ENCODE measurements around the gene FAM107B.
A peak's percentile ranks its signal among the peaks of the same experiment; 100 is the strongest.
"Not testable (repeated sequence)": the region's sequence is repeated elsewhere in the genome, so short reads cannot be mapped to it uniquely, and the experiment has no call there.

Gene FAM107B

DNA sequence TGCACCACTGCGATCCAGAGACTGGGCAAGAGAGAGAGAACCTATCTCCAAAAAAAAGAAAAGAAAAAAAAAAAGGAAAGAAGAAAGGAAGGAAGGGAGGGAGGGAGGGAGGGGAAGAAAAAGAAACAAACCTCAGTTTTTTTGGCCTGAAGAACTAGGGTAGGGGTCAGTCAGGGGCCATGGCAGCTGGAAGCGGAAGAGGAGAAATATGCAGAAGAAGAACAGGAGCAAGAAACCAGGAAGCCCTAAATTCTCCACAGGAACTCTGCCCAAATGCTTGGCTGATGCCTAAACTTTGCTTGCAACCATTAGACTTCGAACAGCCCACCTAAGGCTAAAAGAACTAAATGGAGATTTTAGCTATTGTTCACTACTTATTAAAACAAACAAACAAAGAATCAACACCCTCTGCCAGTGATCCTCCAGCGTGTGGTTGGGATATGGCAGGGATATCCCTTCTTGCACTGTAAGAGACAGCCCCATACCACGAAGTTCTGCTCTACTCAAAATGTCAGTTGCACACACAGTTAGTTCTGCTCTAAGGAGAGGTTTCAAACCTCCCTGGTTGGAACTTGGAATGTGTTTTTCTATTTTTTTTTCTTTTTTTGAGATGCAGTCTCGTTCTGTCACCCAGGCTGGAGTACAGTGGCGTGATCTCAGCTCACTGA lies 139.5 kb downstream of the FAM107B start:
- no peak for DNase-seq (ENCODE audit: low read depth in 1 of 2, low spot score in 1 of 2)

GRCh38 chr10:14634572-14634971 lies 140.1 kb downstream of the FAM107B start:
- not testable (repeated sequence) for DNase-seq (ENCODE audit: low read depth in 1 of 2, low spot score in 1 of 2)

DNA sequence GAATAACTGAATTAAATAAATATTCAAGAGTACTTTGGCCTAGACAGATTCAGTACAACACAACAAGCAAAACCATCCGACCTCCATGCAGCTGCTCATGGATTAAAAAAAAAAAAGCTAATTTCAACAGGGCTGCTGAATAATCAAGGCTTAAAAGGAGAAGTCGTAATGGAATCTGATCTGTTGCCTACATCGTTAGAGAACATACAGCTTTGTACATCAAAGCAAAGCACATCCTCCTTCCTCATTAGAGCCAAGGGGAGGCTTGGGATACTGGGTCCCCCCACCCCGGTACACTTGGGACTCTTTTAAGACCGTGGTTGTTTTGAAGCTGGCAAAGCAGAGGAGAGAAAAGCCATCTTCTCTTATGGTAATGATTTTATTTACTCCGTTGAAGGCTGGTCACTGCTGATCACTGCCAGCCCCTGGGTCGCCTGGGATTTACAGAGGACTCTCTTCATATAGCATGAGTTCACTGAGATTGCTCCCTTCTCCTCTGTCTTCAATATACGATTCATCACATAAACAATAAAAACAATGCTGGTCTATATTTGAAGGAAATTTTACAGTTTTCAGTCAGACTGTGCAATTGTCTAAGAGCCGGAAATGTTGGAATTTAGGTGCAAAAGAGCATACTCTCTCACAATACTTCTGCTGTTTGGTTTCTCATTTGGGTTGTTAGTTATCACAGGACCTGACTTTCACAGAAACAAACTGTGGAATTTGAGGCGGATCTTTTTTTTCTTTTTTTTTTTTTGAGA lies 148.8 kb downstream of the FAM107B start:
- DNase-seq (ENCODE audit: low read depth in 1 of 2, low spot score in 1 of 2), result no peak

DNA sequence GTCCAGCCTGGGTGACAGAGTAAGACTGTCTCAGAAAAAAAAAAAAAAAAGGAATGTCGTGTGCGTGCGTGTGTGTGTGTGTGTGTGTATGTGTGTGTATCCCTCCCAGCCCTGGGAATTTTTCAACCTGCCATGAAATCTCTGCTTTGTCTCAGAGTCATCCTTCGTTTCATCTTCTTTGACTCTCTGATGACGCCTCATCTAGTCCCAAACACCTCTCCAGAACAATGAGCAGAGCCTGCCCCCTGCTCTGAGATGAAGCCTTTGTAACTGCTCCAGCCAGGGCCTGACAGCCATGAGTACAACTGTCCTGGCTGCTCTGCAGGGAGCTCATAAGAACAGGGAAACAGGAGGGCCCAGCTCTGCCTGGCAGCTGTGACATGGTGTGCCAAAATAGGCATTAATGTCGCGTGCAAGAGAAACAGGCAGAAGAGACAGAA lies 149.5 kb downstream of the FAM107B start:
- DNase-seq (ENCODE audit: low read depth in 1 of 2, low spot score in 1 of 2), result no peak

DNA sequence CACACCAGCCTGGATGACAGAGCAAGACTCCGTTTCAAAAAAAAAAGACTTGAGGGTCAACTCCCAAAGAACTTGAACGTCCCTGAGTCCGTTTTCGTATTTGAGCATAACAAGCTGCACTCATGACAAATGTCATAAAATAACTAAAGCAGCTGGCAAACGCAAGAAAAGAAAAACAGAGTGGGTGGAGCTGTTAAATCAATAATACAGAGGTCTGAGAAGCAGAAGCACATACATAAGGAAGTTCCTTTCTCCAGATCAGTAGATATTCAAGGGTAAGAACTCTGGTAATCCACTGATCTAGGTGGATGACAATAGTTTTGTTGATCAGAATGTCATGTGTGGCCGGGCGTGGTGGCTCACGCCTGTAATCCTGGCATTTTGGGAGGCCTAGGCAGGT lies 150.1 kb downstream of the FAM107B start:
- DNase-seq (ENCODE audit: low read depth in 1 of 2, low spot score in 1 of 2), result no peak

DNA sequence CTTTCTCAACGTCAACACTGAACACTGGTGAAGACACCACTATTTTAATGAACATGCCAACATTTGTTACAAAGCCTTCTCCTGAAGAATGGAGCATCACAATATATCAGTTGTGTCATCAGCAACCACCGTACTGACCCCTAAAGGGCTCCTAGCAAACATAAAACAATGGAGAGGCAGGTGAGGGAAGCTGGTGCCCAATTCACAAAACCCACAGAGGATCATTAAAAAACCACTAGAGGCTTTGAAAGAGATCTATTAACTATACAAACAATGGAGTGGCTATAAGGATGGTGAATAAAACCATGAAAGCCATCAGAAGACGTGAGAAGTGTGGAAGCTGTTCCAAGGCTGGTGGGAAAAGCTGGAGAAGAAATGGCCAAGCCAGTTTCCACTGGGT lies 150.8 kb downstream of the FAM107B start:
- DNase-seq (ENCODE audit: low read depth in 1 of 2, low spot score in 1 of 2), result no peak

DNA sequence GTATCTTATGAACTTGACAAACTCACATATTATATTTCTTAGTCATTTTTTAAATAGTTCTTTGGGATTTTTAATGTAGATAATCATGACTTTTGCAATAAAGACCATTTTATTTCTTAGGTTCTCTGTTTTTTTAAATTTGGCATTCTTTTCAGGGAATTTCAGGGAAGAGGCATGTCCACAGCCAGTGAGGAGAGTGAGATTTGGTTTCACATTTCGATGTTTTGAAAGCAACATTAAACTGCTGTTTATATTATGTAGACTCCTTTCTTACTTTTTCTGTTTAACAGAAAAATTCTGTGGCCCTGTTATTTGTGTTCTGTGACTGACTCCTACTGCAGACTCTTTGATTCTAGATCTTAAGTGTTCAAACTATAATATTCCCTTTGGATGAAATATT lies 153.7 kb downstream of the FAM107B start:
- DNase-seq (ENCODE audit: low read depth in 1 of 2, low spot score in 1 of 2), result no peak

DNA sequence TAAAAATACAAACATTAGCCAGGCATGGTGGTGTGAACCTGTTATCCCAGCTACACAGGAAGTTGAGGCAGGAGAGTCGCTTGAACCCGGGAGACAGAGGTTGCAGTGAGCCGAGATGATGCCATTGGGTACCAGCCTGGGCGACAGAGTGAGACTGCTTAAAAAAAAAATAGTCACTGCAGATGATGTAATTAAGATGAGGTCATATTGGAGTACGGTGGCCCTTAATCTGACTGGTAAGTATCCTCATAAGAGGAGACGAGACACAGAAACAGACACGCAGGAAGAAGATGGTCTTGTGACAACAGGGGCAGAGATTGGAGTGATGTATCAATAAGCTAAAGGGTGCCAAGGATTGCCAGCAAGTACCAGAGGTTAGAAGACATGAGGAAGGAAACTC lies 156.0 kb downstream of the FAM107B start:
- DNase-seq (ENCODE audit: low read depth in 1 of 2, low spot score in 1 of 2), result no peak

GRCh38 chr10:14617852-14618251 lies 156.8 kb downstream of the FAM107B start:
- no peak for DNase-seq (ENCODE audit: low read depth in 1 of 2, low spot score in 1 of 2)

GRCh38 chr10:14616955-14617730 lies 157.6 kb downstream of the FAM107B start:
- DNase-seq (ENCODE audit: low read depth in 1 of 2, low spot score in 1 of 2), result no peak

DNA sequence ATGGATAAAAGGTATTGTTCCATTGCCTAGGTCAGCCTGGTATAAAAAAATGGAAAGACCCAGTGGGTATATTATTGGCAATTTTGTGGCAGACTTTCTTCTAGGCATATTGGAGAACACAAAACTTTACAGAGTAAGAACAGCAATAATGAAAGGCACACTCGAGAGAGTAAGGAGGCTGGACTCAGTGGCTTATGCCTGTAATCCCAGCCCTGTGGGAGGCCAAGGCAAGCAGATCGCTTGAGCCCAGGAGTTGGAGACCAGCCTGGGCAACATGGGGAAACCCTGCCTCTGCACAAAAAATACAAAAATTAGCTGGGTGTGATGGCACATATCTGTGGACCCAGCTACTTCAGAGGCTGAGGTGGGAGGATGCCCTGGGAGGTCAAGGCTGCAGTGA lies 158.2 kb downstream of the FAM107B start:
- no peak for DNase-seq (ENCODE audit: low read depth in 1 of 2, low spot score in 1 of 2)

DNA sequence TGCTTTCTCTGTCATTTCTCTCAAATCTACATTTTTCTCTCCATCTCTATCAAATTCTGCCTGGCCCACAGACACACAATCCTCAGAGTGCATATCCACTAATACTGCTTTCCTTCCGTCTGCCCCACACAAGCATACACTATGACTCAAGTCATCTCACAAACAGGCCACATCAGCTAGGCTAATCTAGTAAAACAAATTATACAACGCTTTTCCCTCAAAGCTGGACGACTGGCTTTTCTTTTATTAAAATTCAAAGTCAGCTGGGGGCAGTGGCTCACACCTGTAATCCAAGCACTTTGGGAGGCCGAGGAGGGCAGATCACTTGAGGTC lies 161.1 kb downstream of the FAM107B start:
- no peak for DNase-seq (ENCODE audit: low read depth in 1 of 2, low spot score in 1 of 2)

DNA sequence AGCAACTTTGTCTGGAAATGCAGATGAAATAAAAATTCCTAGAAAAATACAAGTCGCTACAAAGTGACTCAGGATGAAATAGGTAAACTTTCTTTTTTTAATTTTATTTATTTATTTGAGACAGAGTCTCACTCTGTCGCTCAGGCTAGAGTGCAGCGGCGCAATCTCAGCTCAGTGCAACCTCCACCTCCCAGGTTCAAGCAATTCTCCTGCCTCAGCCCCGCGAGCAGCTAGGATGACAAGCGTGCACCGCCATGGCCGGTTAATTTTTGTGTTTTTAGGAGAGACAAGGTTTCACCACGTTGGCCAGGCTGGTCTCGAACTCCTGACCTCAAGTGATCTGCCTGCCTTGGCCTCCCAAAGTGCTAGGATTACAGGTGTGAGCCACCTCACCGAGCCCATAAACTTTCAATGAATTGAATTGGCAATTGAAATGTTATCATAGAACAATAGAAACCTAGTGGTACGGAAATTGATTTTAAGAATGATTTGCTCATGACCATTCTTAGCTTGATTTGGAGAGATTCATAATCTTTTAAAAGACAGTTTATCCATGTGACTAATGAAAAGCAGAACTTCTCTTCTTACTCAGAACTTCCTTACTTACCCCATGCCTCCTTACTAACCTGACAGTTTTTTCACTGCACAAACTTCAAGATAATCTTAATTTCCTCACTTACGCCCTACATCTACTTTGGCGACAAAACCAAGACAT lies 161.7 kb downstream of the FAM107B start:
- DNase-seq (ENCODE audit: low read depth in 1 of 2, low spot score in 1 of 2), result no peak

DNA sequence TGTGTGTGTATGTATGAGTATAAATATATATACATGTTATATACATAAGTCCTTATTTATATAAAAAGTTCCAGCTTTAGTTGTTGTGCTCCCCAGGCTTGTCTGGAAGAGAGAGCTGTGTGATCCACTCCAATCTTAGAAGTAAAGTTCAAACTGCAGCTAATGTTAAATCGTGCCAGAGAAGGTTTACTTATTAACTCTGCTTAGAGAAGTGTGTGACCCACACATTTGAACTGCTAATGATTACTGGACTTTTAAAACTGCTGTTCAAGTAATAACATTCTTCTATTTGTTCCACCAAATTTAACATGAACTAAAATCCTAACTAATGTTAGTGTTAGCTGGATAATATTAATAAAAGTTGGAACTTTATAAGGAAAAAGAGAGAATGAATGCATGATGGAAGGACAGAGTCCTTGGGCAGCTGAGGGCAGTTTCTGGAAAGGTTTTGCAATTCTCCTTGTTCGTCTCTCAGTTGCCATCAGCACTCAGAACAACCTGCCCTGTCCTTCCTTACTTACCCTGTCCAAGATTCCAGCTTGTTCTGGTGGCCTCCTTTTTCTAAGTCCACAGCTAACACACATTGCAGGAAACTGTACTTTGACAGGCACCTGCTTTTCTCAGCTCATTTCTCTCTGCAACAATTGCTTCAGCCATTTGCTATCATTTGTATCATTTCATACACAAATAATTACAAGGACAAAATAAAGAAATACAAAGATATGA lies 162.6 kb downstream of the FAM107B start:
- no peak for DNase-seq (ENCODE audit: low read depth in 1 of 2, low spot score in 1 of 2)

- DNase-seq (ENCODE audit: low read depth in 1 of 2, low spot score in 1 of 2), result no peak
Measured at GRCh38 chr10:14609178-14609577, 165.5 kb downstream of the FAM107B start.

DNA sequence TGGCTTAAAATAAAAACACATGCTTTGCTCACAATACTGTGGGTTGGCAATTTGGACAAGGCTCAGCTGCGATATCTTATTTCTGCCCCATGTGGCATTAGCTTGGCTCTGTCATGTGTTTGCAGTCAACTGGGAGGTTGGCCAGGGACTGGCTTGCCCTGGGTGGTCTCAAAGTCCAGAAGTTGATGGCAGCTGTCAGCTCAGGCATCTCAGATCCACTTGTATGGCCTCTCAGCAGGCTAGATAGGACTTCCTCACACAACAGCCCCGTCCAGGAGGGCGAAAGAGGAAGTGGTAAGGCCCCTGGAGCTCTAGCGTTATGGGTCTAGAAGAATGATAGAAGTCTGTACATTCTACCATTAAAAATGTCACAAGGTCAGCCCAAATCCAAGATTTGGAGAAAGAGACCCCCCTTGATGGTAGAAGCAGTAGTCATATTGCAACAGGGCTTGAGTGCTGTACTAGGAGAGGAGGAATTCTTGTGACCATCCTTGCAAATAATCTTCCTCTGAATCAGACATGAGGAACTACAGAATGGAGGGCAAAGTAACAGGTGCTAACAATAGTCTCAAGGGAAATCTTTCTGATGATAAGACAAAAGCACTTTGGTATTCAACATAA lies 166.2 kb downstream of the FAM107B start:
- no peak for DNase-seq (ENCODE audit: low read depth in 1 of 2, low spot score in 1 of 2)

- DNase-seq (ENCODE audit: low read depth in 1 of 2, low spot score in 1 of 2), result no peak
Measured at GRCh38 chr10:14606633-14607032, 168.1 kb downstream of the FAM107B start.

DNA sequence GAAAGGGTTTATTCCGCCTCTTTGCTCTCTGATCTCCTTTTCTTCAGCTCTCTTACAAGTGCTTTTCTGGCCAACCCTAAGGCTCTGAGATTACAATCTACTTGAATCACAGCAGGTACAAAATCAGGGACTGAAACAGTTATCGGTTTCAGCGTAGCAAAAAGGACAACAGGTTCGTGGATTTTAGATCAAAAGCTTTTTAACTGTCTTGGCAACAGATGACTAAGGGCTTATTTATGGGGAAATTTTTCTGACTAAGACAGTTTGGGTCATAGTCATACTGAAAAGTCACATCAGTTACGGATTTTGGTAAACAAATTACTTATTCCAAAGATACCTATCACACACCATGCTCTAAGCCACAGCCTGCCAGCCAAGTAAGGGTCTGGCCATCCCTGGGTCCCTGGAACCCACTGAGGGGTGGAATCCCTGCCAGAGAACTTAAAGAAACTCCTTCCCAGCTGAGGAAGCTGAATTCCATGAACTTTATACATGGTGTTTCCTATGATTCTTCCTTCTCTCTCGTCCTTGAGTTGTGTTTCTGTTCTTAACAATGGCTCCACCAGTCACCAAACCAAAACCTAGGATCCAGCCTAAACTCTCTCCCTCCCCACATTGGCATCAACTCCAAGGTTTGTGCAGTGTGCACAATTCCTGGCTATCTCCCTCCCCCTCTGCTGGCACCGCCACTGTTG lies 169.3 kb downstream of the FAM107B start:
- DNase-seq (ENCODE audit: low read depth in 1 of 2, low spot score in 1 of 2), result no peak

DNA sequence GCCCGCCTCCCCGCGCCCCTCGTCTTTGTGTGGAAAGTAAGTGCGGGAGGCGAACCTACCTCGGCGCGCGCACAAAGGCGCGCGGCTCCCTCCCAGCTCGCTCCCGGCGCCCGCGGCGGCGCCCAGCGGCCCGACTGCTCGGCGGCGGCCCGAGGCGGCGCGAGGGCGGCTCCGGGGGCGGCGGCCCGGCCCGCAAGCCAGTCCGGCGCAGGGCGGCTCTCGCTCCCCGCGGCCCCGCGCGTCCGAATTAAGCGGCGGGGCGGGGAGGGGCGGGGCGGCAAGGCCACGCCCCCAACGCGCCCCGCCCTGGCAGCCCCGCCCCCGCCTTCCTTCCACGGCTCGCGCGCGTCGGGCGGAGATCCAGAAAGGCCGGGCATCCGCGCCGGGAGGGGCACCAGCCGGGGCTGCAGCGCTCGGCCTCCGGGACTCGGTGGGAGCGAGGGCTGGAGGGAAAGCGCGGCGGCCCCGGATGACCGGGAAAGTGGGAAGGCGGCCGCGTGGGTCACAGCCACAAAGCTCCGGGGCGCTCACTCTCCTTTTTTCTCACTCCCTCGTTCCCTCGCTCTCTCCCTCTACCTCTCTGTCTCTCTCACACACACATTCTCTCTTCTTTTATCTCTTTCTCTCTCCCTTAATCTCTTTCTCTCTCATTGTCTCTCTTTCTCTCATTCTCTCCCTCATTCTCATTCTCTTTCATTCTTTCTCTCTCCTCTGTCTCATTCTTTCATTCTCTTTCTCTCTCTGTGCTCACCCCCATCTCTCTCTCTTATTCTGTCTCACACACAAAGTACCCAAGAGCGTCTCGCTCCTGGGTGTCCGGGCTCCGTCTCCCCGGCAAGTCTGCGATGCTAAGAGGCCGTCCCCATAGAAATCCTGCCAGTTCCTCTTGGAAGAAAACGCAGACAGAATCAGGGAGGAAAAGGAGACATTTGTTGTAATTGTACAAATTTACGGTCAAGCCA lies 170.2 kb downstream of the FAM107B start:
- DNase-seq (ENCODE audit: low read depth in 1 of 2, low spot score in 1 of 2), result peak; percentile 58 to 60

Measured in stimulated activated CD4-positive, alpha-beta T cell treated with anti-CD3 and anti-CD28 coated beads, Interleukin-15, amount 100 ng/mL, for 1 hour (primary cell).